Activated T-helper 1 cell treated with anti-CD3 and anti-CD28 coated beads, Interleukin-12 subunit alpha, Interleukin-12 subunit beta, Interleukin-2, Interleukin-4 antibody, amounts not matched to agents 30 ng/mL and 10 ng/mL and 1 ng/mL, durations not matched to agents 14 hours and 24 hours and 36 hours (primary cell): ENCODE results near the gene ABHD1. TPM values are rescaled to one million over a fixed set of nuclear protein-coding genes. Genes with fewer than 3 reads are reported as not detected.
"Not testable (repeated sequence)": the region's sequence is repeated elsewhere in the genome, so short reads cannot be mapped to it uniquely, and the experiment has no call there.

Source experiments
- DNase-seq: peaks from one replicate; pipeline ENCODE4 v3.0.0; 2021; ENCODE audit warnings: low spot score
- H3K27ac Mint-ChIP-seq: one replicate; pipeline ENCODE4 v1.8.0; 2021; ENCODE audit warnings: mild to moderate bottlenecking, mixed read lengths
- H3K27me3 Mint-ChIP-seq: one replicate; pipeline ENCODE4 v1.8.0; 2022; ENCODE audit warnings: mild to moderate bottlenecking, moderate library complexity, mixed read lengths; ENCODE audit not compliant: insufficient read depth
- H3K36me3 Mint-ChIP-seq: one replicate; pipeline ENCODE4 v1.8.0; 2021; ENCODE audit warnings: low read depth, mixed read lengths
- H3K4me1 Mint-ChIP-seq: one replicate; pipeline ENCODE4 v1.8.0; 2021; ENCODE audit warnings: low read depth, mixed read lengths
- H3K4me3 Mint-ChIP-seq: one replicate; pipeline ENCODE4 v1.8.0; 2021; ENCODE audit warnings: mild to moderate bottlenecking, moderate library complexity, mixed read lengths
- H3K9me3 Mint-ChIP-seq: one replicate; pipeline ENCODE4 v1.8.0; 2021; ENCODE audit warnings: mixed read lengths
- intact Hi-C: fragments of 100-400 bp; cut with micrococcal nuclease; formaldehyde crosslinking; loops from one replicate; pipeline ENCODE4 v1.15.1; 2024
- total RNA-seq: library from RNA; stranded (reverse); gene quantifications from 2 replicates; pipeline ENCODE4 v1.2.3, GENCODE V29; 2022

The ABHD1 gene
- total RNA-seq, 1 donor from 2014 or later = 0.34 TPM

DNA sequence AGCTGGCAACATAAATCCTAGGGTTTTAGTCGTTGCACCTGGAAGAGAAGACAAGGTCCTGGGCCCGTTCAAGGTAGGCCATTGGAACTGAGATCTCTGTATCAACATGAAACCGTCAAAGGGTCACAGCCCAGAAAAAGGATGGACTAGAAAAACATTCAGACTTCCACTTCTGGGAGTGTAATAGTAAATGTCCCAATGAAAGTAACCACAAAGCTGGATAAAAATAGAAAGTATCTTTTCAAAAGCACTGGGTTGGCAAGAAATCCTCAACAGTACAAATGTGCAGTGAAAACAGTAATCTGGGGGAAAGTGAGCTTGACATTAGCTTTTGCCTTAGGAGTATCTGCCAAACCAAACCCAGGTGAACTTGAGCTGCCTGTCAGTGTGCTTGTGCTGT, 17.6 kb upstream of the ABHD1 start:
- H3K27me3 Mint-ChIP-seq = peaks cover 7% of the 10 kb centered on the region
- H3K36me3 Mint-ChIP-seq = no peaks in the 10 kb centered on the region
- intact Hi-C loops = no loop called here
- H3K4me3 Mint-ChIP-seq = no peak overlapping the region
- H3K9me3 Mint-ChIP-seq = no peaks in the 10 kb centered on the region
- no peaks in the 10 kb centered on the region for H3K4me1 Mint-ChIP-seq
- no peak for DNase-seq
- H3K27ac Mint-ChIP-seq = no peak overlapping the region

- DNase-seq = no peak
- intact Hi-C loops = no loop called here
- Mint-ChIP-seq H3K4me1 (no peaks in the 10 kb centered on the region), H3K9me3 (no peaks in the 10 kb centered on the region), H3K4me3 (no peak overlapping the region), H3K27ac (no peak overlapping the region), H3K36me3 (no peaks in the 10 kb centered on the region), H3K27me3 (peaks cover 9% of the 10 kb centered on the region)
Observed at GRCh38 chr2:27108221-27108620, 15.4 kb upstream of the ABHD1 start.

GRCh38 chr2:27109083-27109482, 14.5 kb upstream of the ABHD1 start:
- DNase-seq = no peak
- no peak overlapping the region for H3K27ac Mint-ChIP-seq
- intact Hi-C loops = no loop called here
- no peak overlapping the region for H3K4me3 Mint-ChIP-seq
- peaks cover 9% of the 10 kb centered on the region for H3K27me3 Mint-ChIP-seq
- H3K9me3 Mint-ChIP-seq = no peaks in the 10 kb centered on the region
- no peaks in the 10 kb centered on the region for H3K4me1 Mint-ChIP-seq
- no peaks in the 10 kb centered on the region for H3K36me3 Mint-ChIP-seq

- DNase-seq, H3K4me1 Mint-ChIP-seq, H3K36me3 Mint-ChIP-seq, intact Hi-C loops, H3K27ac Mint-ChIP-seq, H3K27me3 Mint-ChIP-seq, H3K9me3 Mint-ChIP-seq, H3K4me3 Mint-ChIP-seq: not testable (repeated sequence)
Observed at GRCh38 chr2:27110603-27111352, 12.8 kb upstream of the ABHD1 start.

DNA sequence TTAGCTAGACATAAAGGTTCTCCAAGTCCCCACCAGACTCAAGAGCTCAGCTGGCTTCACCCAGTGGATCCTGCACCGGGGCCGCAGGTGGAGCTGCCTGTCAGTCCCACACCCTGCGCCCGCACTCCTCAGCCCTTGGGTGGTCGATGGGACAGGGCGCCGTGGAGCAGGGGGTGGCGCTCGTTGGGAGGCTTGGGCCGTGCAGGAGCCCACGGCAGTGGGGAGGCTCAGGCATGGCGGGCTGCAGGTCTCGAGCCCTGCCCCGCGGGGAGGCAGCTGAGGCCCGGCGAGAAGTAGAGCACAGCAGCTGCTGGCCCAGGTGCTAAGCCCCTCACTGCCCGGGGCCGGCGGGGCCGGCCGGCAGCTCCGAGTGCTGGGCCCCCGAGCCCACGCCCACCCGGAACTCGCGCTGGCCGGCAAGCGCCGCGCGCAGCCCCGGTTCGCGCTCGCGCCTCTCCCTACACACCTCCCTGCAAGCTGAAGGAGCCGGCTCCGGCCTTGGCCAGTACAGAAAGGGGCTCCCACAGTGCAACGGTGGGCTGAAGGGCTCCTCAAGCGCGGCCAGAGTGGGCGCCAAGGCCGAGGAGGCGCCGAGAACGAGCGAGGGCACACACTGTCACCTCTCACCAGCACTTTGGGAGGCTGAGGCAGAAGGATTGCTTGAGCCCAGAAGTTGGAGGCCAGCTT, 12.1 kb upstream of the ABHD1 start:
- H3K27me3 Mint-ChIP-seq, H3K4me1 Mint-ChIP-seq, H3K9me3 Mint-ChIP-seq, H3K4me3 Mint-ChIP-seq, DNase-seq, intact Hi-C loops, H3K36me3 Mint-ChIP-seq, H3K27ac Mint-ChIP-seq: not testable (repeated sequence)

DNA sequence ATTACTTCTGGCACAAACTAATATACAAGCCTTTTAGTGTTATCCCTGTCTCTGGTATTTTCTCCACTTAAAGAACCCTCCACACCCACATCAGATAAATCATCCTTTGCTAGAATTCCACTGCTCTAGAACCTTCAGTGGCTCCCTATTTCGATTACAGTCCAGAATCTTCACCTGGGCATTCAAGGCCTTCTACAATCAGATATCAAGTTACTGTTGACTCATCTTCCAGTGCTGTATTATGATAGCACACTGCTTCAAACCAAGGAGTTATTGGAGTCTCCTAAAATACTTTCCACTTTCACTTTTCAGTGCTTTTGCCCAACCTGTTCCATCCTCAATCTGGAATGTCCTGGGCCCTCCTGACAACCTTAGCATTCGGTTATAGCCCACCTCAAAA, 8.1 kb upstream of the ABHD1 start:
- no peaks in the 10 kb centered on the region for H3K9me3 Mint-ChIP-seq
- no peak overlapping the region for H3K4me3 Mint-ChIP-seq
- H3K36me3 Mint-ChIP-seq = no peaks in the 10 kb centered on the region
- H3K27me3 Mint-ChIP-seq = peaks cover 25% of the 10 kb centered on the region
- H3K27ac Mint-ChIP-seq = no peak overlapping the region
- no peak for DNase-seq
- intact Hi-C loops = no loop called here
- peaks cover 11% of the 10 kb centered on the region for H3K4me1 Mint-ChIP-seq

DNA sequence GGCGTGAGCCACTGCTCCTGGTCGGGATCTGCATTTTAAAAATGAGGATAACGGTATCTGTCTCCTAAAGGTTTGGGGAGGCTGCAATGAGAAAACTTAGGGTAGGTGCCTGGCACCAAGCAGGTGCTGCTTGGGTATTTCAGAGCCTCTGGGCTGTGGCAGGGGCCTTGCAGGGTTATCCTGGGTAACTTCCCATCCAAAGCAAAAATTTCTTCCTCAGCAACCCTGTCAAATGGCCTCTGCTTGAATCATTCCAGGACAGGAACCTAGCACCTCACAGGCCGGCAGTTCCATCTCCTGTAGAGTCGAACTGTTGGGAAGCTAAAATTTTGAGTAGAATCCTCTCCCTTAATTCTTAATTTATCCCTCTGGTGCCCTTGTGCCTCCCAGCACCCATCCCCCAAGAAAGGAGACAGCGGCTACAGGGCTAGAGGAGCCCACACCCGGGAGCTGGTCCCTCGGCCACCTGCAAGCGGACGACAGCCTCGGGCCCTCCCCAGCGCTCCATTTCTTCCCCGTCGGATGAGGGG, 5.6 kb upstream of the ABHD1 start:
- Mint-ChIP-seq H3K4me3 (peak overlapping the region; percentile 73), H3K27me3 (peaks cover 38% of the 10 kb centered on the region), H3K36me3 (no peaks in the 10 kb centered on the region), H3K4me1 (peaks cover 14% of the 10 kb centered on the region), H3K9me3 (no peaks in the 10 kb centered on the region), H3K27ac (no peak overlapping the region)
- intact Hi-C loops = no loop called here
- no peak for DNase-seq

DNA sequence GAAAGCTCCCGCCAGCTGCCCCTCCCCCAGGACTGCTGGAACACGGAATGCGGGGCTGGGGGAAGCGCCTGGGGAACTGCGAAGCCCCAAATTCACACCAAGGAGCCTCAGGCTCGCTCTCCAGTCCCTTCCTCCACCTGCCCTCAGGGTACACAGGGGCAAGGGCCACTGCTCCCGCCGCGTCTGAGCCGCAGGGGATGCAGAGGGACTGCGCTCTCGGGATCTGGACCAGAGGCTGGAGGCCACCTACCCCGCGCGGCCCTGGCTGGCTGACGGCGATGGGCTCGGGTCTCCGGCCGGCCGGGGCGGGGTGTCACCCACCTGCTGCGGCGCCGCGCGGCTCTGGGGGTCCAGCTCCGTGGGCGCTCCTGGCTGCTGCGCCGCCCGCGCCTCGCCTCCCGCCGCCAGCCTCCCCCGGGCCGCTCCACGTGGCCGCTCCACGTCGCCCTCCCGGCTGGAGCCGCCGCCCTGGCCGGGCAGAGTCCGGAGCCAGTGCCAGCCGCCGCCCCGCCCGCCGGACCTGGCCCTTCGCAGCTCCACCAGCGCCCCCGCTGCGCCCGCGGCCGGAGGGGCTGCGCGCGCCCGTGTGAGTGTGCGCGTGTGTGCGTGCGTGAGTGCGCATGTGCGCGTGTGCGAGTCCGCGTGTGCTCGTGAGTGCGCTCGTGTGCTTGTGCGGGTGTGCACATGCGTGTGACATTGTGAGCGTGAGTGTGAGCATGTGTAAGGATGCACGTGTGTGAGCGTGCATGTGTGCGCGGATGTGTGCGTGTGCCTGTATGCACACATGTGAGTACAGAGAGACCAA, 4.9 kb upstream of the ABHD1 start, which contains the start of gene CGREF1:
TSS of gene CGREF1 (minus strand) at position 604 of the 805 bp plus-strand sequence. CDS start 14,762 bp downstream, outside the sequence.
- Mint-ChIP-seq H3K36me3 (no peaks in the 10 kb centered on the region), H3K9me3 (no peaks in the 10 kb centered on the region), H3K27ac (peak within 1 kb of the TSS; percentile 31), H3K4me3 (peak within 1 kb of the TSS; percentile 81), H3K27me3 (peaks cover 42% of the 10 kb centered on the region), H3K4me1 (peaks cover 18% of the 10 kb centered on the region)
- no peak for DNase-seq
- intact Hi-C loops = loop anchor here (1.0 kb wide), 1 partner anchor 16 kb away; the partner anchor contains the start of gene PREB

GRCh38 chr2:27119330-27119670, 4.3 kb upstream of the ABHD1 start:
- not testable (repeated sequence) for DNase-seq, H3K36me3 Mint-ChIP-seq, H3K27ac Mint-ChIP-seq, H3K9me3 Mint-ChIP-seq
- H3K27me3 Mint-ChIP-seq = peaks cover 42% of the 10 kb centered on the region
- intact Hi-C loops = loop anchor here (1.0 kb wide), 1 partner anchor 15 kb away; the partner anchor contains the start of gene PREB
- peaks cover 18% of the 10 kb centered on the region for H3K4me1 Mint-ChIP-seq
- H3K4me3 Mint-ChIP-seq = peak overlapping the region; percentile 81

DNA sequence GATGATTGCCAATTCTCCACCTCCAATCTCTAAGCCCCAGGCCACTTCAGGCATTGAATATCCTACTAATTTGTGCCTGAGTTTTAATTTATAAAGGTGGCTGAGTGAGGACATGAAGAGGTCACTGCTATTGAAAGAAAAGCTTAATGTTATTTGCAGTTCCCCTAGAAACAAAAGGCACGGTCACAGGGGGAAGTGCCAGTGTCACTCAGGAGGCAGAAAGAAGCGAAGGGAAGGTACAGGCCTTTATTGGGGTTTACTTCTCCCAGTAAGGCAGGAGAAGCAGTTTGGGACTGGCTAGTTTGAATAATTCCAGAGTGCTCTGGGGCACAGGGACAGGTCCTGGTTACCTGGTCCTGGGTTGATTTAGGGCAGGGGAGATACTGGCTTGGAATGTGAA, 1.7 kb upstream of the ABHD1 start:
- peaks cover 42% of the 10 kb centered on the region for H3K27me3 Mint-ChIP-seq
- H3K4me3 Mint-ChIP-seq = no peak overlapping the region
- peaks cover 18% of the 10 kb centered on the region for H3K4me1 Mint-ChIP-seq
- no peaks in the 10 kb centered on the region for H3K36me3 Mint-ChIP-seq
- no peaks in the 10 kb centered on the region for H3K9me3 Mint-ChIP-seq
- no peak for DNase-seq
- H3K27ac Mint-ChIP-seq = no peak overlapping the region
- intact Hi-C loops = loop anchor here (2.0 kb wide), 1 partner anchor 95 kb away; the partner anchor contains the start of gene CAD

DNA sequence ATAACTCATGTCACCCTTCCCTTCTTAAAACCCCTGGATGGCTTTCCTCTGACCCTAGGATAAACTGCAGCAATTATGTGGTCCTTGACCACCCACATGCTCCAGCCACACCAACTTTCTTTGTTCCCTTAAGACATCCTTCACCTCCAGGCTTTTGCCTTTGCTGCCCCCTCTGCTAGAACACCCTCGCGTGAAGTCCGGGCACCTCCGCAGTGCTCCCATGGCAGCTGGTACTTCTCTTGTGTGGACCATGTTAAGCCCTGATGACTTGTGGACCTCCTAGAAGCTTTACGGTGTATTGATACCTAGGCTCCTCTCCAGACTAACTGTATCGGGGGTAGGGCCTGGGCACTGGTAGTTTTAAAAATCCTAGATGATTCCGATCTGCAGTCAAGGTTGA, 824 bp upstream of the ABHD1 start:
- Mint-ChIP-seq H3K4me3 (peak overlapping the region; percentile 88), H3K27ac (peak overlapping the region; percentile 27), H3K9me3 (no peaks in the 10 kb centered on the region), H3K36me3 (no peaks in the 10 kb centered on the region), H3K27me3 (peaks cover 35% of the 10 kb centered on the region), H3K4me1 (peaks cover 18% of the 10 kb centered on the region)
- intact Hi-C loops = loop anchor here (1.0 to 2.0 kb wide), 3 partner anchors 12 to 94 kb away; partner anchors contain the start of genes CAD and PREB
- no peak for DNase-seq

GRCh38 chr2:27125104-27125503, 1.5 kb downstream of the ABHD1 start:
- peaks cover 9% of the 10 kb centered on the region for H3K4me1 Mint-ChIP-seq
- no peak for DNase-seq
- intact Hi-C loops = no loop called here
- H3K27me3 Mint-ChIP-seq = peaks cover 19% of the 10 kb centered on the region
- H3K4me3 Mint-ChIP-seq = no peak overlapping the region
- H3K9me3 Mint-ChIP-seq = no peaks in the 10 kb centered on the region
- no peak overlapping the region for H3K27ac Mint-ChIP-seq
- H3K36me3 Mint-ChIP-seq = peaks cover 5% of the 10 kb centered on the region
